Measurements from ENCODE around the gene SLC39A13.

The SLC39A13 gene

GRCh38 chr11:47461876-47462275 lies 53.5 kb downstream of the SLC39A13 start:
- no peak for DNase-seq

DNA sequence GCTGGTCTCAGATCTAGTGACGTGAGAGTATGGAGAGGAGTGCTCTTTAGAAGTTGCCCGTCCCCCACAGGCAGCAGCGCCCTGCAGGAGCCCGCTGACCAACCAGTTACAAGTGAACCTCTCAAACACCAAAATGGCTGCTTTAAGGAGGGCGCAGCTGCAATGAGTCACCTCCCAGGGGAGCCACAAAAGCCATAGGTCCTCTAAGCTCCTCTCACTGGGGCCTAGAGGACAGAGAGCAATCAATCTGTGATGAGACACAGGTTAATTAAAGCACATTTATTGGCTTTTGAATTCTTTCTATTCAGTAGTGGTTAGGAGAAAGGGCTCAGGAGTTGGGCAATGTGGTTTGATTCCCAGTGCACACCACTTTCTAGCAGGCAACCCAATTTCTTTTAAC lies 56.1 kb downstream of the SLC39A13 start:
- DNase-seq = no peak
